ENCODE measurements around the gene THSD4.

Gene THSD4

DNA sequence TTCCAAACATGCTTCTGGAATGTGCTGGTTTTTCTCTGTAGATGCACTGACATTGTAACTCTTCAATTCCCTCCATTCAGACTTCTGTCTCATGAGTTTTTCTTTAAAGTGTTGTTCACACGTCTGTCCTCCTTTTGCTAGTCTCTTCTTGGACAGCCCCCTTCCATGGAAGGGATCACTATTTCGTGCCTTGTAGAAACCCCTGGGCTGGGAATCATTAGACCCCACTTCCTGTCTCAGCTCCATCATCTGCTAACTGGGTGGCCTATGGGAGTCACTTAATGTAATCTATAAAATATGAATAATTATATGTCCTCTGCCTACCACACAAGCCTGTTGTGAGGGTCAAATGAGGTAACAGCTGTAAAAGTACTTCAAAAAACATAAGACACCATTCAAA is 110.6 kb downstream of the THSD4 start:
- DNase-seq (ENCODE audit: low spot score), result no peak

GRCh38 chr15:71226536-71227455 is 111.5 kb downstream of the THSD4 start:
- DNase-seq (ENCODE audit: low spot score), result no peak

- no peak for DNase-seq (ENCODE audit: low spot score)
Observed at GRCh38 chr15:71228403-71228802, 113.1 kb downstream of the THSD4 start.

DNA sequence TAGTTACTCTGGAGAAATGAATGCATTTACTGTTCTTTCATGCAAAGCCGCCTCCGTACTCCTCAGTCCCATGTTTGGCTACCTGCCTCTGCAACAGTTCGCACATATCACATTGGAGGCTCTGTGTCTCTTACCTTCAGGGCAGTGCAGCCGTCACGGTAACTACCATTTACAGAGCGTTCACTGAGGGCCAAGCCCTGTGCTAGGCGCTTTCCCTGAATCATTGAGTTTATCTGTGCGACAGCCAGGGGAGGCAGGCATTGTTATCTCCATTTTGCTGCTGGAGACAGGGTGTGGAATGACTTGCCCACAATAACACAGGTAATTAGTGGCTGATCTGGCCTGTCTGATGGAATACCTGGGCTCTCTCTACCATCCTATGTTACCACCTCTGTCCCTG is 115.0 kb downstream of the THSD4 start:
- DNase-seq (ENCODE audit: low spot score), result no peak

- no peak for DNase-seq (ENCODE audit: low spot score)
Observed at GRCh38 chr15:71231758-71232157, 116.5 kb downstream of the THSD4 start.

DNA sequence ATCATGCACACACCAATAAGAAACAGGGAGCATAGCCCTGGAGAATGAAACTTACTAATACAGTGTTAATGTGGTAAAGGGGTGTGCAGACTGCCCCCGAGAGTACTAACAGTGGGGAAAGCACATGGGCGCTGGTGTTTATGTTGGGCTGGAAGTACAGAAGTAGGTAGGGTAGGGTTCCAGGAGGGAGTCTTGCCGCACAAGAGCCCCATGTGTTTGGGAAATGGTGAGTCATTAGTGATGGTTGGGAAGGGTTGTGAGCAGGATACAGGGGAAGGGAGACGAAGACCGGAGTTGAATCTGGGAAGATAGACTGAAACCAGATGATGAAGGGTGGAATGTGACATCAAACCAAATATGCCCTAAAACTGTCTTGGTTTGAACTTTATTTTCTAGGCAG is 117.1 kb downstream of the THSD4 start:
- no peak for DNase-seq (ENCODE audit: low spot score)

- no peak for DNase-seq (ENCODE audit: low spot score)
Observed at GRCh38 chr15:71237456-71238188, 122.4 kb downstream of the THSD4 start.

DNA sequence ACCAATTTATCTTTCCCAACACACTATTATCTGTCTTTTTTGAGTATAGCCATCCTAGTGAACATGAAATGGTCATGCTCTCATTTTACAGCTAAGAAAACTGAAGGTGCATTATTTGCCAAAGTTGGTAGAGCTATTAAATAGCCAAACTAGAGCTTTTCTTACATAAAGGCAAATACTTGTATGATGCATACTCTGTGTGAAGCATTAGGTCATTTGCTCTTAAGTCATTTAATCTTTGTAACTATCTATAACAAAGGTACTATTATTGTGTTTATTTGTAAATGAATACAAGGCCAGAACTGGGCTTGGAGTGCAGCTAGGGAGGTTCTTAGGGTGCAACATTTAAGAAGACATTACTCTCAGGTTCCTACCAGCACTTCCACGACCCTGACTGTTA is 123.7 kb downstream of the THSD4 start:
- DNase-seq (ENCODE audit: low spot score), result no peak

DNA sequence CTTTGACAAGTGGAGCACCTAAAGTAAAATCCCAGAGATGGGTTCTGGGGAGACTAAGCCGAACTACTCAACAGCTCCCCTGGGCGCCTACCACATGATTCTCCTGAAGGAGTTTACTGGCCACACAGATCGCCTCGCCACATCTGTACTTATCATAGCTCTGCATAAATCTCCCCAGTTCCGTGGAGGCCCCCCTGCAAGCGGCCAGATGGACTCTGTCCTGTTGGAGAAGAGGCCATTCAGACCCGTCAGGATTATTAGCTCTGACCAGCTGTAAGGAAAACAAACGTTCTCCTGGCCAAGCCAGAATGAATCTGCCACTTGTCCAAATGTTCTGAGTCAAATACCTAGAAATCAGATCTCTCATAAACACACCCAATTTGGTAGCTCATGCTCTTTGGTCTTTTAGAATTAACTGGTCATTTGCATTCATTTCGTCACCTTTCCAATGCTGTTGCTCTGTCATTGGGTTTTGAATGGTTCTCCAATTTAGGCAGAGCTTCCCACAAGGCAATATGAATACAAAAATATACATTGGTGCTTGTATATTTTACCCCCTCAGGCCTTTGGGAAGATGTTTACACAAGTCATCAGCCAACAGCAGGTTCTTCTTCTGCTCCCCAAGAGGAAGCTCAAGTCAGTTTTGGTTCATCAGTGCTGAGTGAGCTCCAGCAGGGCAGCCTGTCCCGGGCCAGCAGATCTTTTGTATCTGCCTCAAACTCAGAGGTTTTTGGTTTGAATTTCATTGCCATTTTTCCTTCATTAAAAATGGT is 124.5 kb downstream of the THSD4 start:
- no peak for DNase-seq (ENCODE audit: low spot score)

GRCh38 chr15:71242292-71242691 is 127.0 kb downstream of the THSD4 start:
- no peak for DNase-seq (ENCODE audit: low spot score)

GRCh38 chr15:71244250-71244649 is 129.0 kb downstream of the THSD4 start:
- DNase-seq (ENCODE audit: low spot score), result no peak

- DNase-seq (ENCODE audit: low spot score), result no peak
Observed at GRCh38 chr15:71245588-71245987, 130.3 kb downstream of the THSD4 start.

GRCh38 chr15:71248386-71248785 is 133.1 kb downstream of the THSD4 start:
- no peak for DNase-seq (ENCODE audit: low spot score)

DNA sequence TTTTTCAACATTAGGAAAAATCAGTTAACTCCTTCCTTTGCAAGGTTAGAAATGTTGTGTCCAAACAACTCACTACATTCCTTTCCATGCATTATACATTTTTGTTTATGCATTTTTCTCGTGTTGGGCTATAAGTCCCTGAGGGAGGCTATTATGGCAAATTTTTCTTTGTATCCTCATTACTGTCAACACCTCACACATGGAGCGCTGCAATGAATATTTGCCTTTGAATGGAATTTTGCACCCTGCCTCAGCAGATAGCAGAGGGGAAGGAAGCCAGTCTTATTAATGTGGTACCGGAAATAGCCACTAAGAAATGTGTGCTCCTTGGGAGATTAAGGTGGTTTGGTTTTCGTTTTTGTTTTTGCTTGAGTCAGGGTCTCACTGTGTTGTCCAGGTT is 134.7 kb downstream of the THSD4 start:
- no peak for DNase-seq (ENCODE audit: low spot score)

DNA sequence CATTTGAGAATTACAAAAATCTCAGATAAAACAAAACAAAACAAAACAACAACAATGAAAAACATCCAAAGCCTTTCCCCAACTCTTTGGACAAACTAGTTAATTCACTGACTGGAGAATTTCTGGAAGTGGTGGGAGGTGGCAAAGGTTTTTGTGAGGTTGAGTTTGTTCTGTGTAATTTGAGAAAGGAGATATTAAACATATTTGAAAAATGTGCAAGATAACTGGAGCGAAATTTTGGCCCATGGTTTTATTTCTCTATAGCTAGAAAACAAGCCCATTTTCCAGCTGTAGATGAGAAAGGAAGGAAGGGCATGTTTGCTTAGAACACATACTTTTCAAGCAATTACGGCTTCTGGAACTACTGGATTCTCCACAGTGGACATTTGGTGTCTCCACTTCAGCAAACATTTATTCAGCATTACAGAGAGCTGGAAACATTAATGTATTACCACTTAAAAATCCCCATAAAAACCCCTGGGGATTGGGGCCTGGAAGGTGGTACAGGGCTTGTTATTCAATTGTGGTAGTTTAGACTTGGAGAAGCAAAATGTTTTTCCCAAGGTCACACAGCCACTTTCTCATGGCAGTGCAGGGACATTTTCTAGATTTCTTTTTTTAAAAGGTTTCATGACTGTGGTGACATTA is 135.8 kb downstream of the THSD4 start:
- DNase-seq (ENCODE audit: low spot score), result no peak

DNA sequence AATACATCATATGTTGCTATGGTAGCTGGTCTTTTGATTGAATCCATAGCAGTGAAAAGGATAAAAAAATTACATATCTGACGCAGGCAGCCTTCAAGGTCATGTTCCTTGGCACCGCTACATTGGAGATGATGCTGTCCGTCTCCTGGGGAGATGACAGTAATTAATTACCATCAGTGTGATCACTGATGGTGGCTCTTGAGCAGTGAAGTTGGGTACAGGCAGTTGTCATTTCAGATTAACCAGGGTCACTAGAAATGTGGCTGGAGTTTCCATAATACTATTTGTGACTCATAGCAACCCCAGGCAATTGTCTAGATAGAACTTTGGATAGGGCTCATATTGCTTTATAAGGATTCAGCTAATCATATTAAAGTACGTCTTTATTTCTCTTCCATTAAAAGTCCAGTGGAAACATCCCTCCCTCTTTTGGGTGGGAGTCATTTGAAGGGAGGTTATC is 136.3 kb downstream of the THSD4 start:
- no peak for DNase-seq (ENCODE audit: low spot score)

- no peak for DNase-seq (ENCODE audit: low spot score)
Observed at GRCh38 chr15:71252044-71252739, 136.9 kb downstream of the THSD4 start.

DNA sequence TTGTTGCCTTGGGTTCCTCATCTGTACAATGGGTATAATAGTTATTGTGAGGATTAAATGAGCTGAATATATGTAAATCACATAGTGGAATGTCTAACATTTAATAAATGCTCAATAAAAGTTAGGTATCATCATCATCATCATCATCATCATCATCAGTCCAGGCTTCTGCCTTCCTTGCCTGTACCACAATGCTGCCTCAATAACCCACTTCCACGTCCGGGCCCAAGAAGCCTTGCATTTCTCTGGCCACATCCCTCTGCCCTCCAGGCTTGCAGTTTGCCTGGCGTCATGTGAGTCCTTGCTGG is 137.4 kb downstream of the THSD4 start:
- DNase-seq (ENCODE audit: low spot score), result no peak

DNA sequence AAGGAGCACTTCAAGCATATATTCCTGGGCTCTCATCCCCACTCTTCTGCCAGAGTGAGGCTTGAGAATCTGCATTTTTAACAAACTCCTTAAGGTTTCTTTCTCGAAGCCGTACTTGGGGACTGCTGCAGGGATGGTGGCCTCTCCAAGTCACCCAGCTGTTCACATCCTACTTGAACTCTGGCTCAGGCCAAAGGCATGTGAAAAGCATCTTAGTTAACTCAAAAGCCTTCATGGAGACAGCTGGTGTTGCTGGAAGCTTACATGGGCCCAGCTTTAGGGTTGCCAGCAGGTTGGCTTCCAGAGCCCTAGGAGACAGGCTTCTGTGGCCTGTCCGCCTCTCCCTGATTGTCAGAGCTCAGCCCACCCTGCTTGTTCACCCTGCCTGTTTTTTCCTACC is 139.2 kb downstream of the THSD4 start:
- DNase-seq (ENCODE audit: low spot score), result no peak

DNA sequence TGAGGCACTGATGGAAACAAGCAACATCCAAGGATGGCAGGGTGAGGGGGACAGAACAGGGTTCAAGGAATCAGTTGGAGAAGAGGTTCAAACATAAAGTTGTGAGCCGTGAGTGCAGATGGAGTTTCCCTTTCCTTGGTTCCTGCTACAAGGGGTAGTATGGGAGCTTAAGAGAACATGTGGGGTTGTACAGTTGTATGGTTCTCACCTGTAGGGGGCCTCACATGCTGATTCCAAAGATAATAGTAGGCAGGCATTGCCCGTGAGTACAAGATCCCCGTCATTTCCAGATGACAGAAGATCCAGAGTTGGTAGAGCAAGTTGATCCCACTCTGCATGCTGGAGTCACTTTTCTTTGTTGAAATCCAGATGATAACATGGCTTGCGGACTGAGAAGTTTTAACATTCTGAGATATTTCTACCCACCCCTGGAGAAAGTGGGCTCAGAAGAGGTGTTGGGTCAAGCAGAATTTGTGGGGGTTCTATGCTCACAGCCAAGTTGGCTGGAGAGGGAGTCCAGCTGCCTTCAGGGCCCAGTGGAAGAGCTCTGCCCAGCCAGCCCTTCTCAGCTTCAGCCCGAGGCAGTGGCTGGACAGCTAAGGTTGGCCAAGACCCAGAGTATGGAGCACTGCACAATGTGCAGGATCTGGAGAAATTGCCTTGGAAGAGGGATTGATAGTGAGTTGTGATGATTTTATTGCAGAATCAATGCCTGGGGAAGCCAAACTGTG is 141.8 kb downstream of the THSD4 start:
- no peak for DNase-seq (ENCODE audit: low spot score)

DNA sequence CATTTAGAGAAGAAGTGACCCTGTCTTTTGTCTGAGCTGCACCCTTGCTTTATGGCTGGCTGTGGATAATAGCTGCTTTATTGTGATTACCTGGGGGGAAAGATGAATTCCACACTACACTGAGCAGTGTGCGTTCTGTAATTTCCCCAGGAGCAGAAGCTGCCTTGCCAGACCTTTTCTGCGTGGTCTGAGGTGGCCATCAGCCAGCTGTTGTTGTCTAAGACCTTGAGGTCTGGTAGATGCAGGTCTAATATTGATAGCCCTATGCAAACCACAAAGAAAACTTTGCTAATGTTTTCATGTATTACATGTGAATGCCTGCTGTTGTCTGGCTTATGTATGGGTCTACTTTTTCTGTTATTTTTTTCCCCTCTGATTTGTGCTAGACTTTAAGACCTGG is 144.6 kb downstream of the THSD4 start:
- no peak for DNase-seq (ENCODE audit: low spot score)

Measured in left forelimb (tissue), 1 donor.